A549 (cell line): ENCODE data around the gene GLRX2. TPM values are rescaled to one million over a fixed set of nuclear protein-coding genes. Genes with fewer than 3 reads are reported as not detected.
A peak's percentile ranks its signal among the peaks of the same experiment; 100 is the strongest.

Experiments
- ATAC-seq, 2 experiments: fragments of 200-7000 bp in 1 of 2; fragments of >200 bp in 1 of 2; cut with Nextera tagmentation in 1 of 2; cut with Tn5 transposase in 1 of 2; 3 replicates each; pipeline versions ENCODE4 v1.8.0 to v1.9.1; 2018 to 2020; ENCODE audit warnings: mild to moderate bottlenecking in 1 of 2, moderate library complexity in 1 of 2
- CTCF ChIA-PET: fragments of 300-600 bp; sonication (Branson Sonifier 250); formaldehyde crosslinking; extraction: SDS; loops from one replicate; lab custom pipeline; 2021; ENCODE audit warnings: antibody characterized with exemption, inconsistent platforms; lab: Yijun Ruan, JAX
- POLR2A ChIA-PET: fragments of 350-600 bp; formaldehyde crosslinking; extraction: SDS; loops from one replicate; lab custom pipeline; 2021; ENCODE audit warnings: antibody characterized with exemption, inconsistent platforms; lab: Yijun Ruan, JAX
- DNase-seq, 2 experiments: peaks; one replicate each; pipeline versions ENCODE4 v3.0.0 to v3.0.0-alpha.2; 2011 to 2016; ENCODE audit warnings: low read depth in 1 of 2, low spot score in 1 of 2
- FAIRE-seq: peaks from 2 replicates; lab custom pipeline; 2011; peaks lifted over from hg19 to GRCh38; lab: Jason Lieb, UNC
- H3K27ac ChIP-seq, 2 experiments: fragments of >200 bp; sonication (Bioruptor Twin); formaldehyde crosslinking; 3 replicates each; pipeline ENCODE4 v1.5.1; 2016 to 2017
- H3K4me1 ChIP-seq: fragments of >200 bp; sonication (Bioruptor Twin); formaldehyde crosslinking; 3 replicates; pipeline ENCODE4 v1.6.1; 2016
- H3K4me2 ChIP-seq: fragments of >200 bp; sonication (Bioruptor Twin); formaldehyde crosslinking; 3 replicates; pipeline ENCODE4 v1.6.1; 2016
- H3K4me3 ChIP-seq: fragments of >200 bp; sonication (Bioruptor Twin); formaldehyde crosslinking; 3 replicates; pipeline ENCODE4 v1.5.1; 2016
- H3K9me3 ChIP-seq: fragments of >200 bp; sonication (Bioruptor Twin); formaldehyde crosslinking; 3 replicates; pipeline ENCODE4 v1.6.1; 2016
- CHD4 ChIP-seq: fragments of 200-600 bp; sonication (generic); IDR thresholded peaks from 2 replicates; pipeline ENCODE4 v1.6.1; 2016; ENCODE audit warnings: antibody characterized with exemption, mild to moderate bottlenecking, borderline replicate concordance
- EHF ChIP-seq: fragments of 250-450 bp; sonication (Bioruptor Pico); IDR thresholded peaks from 2 replicates; pipeline ENCODE4 v1.5.0; 2020; ENCODE audit warnings: mild to moderate bottlenecking
- EHMT2 ChIP-seq: fragments of 200-600 bp; sonication (generic); IDR thresholded peaks from 2 replicates; pipeline ENCODE4 v1.6.1; 2016; ENCODE audit warnings: antibody characterized with exemption, low read depth, mild to moderate bottlenecking, moderate library complexity
- GATA3 ChIP-seq: IDR thresholded peaks from 2 replicates; pipeline ENCODE4 v1.6.1; 2012; ENCODE audit warnings: borderline replicate concordance
- KDM1A ChIP-seq: fragments of 200-600 bp; sonication (generic); IDR thresholded peaks from 2 replicates; pipeline ENCODE4 v1.6.1; 2016; ENCODE audit warnings: low read depth, mild to moderate bottlenecking
- REST ChIP-seq: fragments of 200-600 bp; sonication (generic); IDR thresholded peaks from 2 replicates; pipeline ENCODE4 v1.6.1; 2016; ENCODE audit warnings: antibody characterized with exemption, mild to moderate bottlenecking, moderate library complexity
- RFX5 ChIP-seq: fragments of 450-650 bp; IDR thresholded peaks from 2 replicates; pipeline ENCODE4 v1.7.1; 2014; ENCODE audit warnings: antibody characterized with exemption, mild to moderate bottlenecking, moderate library complexity
- SMC3 ChIP-seq: fragments of >200 bp; sonication (Bioruptor Twin); formaldehyde crosslinking; IDR thresholded peaks from 3 replicates; pipeline ENCODE4 v1.6.1; 2018; ENCODE audit warnings: inconsistent platforms
- SREBF2 ChIP-seq: fragments of 450-650 bp; IDR thresholded peaks from 2 replicates; pipeline ENCODE4 v1.6.1; 2014; ENCODE audit warnings: mild to moderate bottlenecking, moderate library complexity
- WGBS: methylation state at CpG from one replicate; pipeline ENCODE4 v1.1.6; 2017; ENCODE audit errors: missing lambda C conversion rate; 5-methylcytosine and 5-hydroxymethylcytosine counted together
- polyA plus RNA-seq, 4 experiments: library from polyadenylated mRNA; depleted of rRNA in 3 of 4; stranded (reverse); fragments of >200 nt; fragmentation: RNase III in 1 of 4; extraction: RNeasy Plus Mini Kit Qiagen cat#74134 plus additional on column Dnase treatment in 1 of 4; gene quantifications; 2 replicates in 3 of 4; 3 replicates in 1 of 4; pipeline ENCODE4 v1.2.3, GENCODE V29; 2011 to 2017
- TF ChIP-seq, protein P1 (sequence below): IDR thresholded peaks from 2 replicates; pipeline ENCODE4 v1.6.1; 2012
- TF ChIP-seq, protein P2 (sequence below): IDR thresholded peaks from 2 replicates; pipeline ENCODE4 v1.6.1; 2012
- TF ChIP-seq, protein P3 (sequence below): IDR thresholded peaks from 2 replicates; pipeline ENCODE4 v1.6.1; 2012; ENCODE audit warnings: low read depth, borderline replicate concordance

GLRX2 gene
- polyA plus RNA-seq, 2 of the 4 experiments (the other 2 are of a cell fraction), result 52.4 to 64.8 TPM

DNA sequence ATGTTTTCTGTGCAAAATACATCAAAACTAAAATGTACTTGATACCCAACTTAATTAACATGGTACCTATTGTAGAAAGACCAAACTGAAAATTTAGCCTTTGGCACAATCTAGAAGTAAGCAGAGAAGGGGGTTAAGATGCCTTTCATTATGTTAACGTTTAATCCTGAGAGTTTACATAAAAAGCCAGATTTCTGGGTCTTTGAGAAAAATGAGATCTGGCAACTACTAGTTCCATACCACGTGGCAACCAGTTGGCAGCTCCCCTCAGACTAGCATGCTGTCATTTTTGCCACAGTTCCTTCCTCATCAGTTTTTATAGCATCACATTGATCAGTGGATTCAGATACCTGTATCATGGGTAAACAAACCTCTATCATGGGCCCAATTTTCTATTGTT is 44.3 kb downstream of the GLRX2 start:
- 6% methylated on average over 2 of the region's 2 CpGs for WGBS
- ChIA-PET POLR2A (no interaction called here), CTCF (interaction anchor here (1.0 kb wide), 1 partner anchor 62 kb away, joined by 3 read pairs; no protein-coding TSS in a partner anchor)
- peaks cover 22% of the 10 kb centered on the region for H3K4me1 ChIP-seq
- no peak for ATAC-seq
- FAIRE-seq, result no peak
- peak overlapping the region; percentile 94 to 96; a peak in 5 of 6 replicates for H3K27ac ChIP-seq
- no peak for TF ChIP-seq KDM1A
- TF ChIP-seq, protein P1, sequence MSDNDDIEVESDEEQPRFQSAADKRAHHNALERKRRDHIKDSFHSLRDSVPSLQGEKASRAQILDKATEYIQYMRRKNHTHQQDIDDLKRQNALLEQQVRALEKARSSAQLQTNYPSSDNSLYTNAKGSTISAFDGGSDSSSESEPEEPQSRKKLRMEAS, result 0 out of 2 replicates have a peak, but pooled peaks have one; percentile 23
- peak overlapping the region; percentile 91 for H3K4me2 ChIP-seq
- H3K9me3 ChIP-seq, result 0 out of 3 replicates have a peak, but pooled peaks cover 4% of the 10 kb centered on the region
- DNase-seq, result peak in 1 of 2 experiments; percentile 13
- H3K4me3 ChIP-seq, result peak overlapping the region; percentile 82

DNA sequence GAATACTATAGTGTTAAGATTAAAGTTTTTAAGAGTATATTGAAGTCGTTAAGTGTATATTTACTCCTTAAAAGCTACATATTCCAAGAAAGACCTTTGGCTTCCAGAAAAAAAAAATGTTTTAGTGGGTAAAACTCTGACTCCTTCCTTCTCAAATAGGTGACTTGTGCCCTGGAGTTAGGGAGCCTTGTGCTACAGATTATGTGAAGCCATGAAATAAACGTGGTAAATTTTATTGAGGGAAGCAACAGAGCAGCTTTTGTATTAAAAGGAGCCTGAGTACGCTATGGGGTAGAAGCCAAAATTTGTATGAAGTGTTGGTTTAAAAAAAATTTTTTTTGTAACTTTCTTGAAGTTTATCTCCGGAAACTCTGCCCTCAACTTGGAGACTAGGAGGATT is 44.8 kb downstream of the GLRX2 start:
- TF ChIP-seq, protein P2, sequence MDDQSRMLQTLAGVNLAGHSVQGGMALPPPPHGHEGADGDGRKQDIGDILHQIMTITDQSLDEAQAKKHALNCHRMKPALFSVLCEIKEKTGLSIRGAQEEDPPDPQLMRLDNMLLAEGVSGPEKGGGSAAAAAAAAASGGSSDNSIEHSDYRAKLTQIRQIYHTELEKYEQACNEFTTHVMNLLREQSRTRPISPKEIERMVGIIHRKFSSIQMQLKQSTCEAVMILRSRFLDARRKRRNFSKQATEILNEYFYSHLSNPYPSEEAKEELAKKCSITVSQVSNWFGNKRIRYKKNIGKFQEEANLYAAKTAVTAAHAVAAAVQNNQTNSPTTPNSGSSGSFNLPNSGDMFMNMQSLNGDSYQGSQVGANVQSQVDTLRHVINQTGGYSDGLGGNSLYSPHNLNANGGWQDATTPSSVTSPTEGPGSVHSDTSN, result no peak
- ATAC-seq (no peak), FAIRE-seq (no peak), DNase-seq (no peak)
- Histone ChIP-seq H3K4me2 (peak overlapping the region; percentile 91), H3K9me3 (0 out of 3 replicates have a peak, but pooled peaks cover 4% of the 10 kb centered on the region), H3K27ac (peak overlapping the region; percentile 94 to 96), H3K4me3 (peak overlapping the region; percentile 82), H3K4me1 (peaks cover 22% of the 10 kb centered on the region)
- 21% methylated on average over 4 of the region's 4 CpGs for WGBS
- ChIA-PET POLR2A (interaction anchor here (0.7 kb wide), 1 partner anchor 10 kb away, joined by 5 read pairs; no protein-coding TSS in a partner anchor), CTCF (interaction anchor here (1.0 kb wide), 1 partner anchor 62 kb away, joined by 3 read pairs; no protein-coding TSS in a partner anchor)

- Histone ChIP-seq H3K4me1 (peaks cover 22% of the 10 kb centered on the region), H3K4me3 (peak overlapping the region; percentile 82), H3K9me3 (0 out of 3 replicates have a peak, but pooled peaks cover 4% of the 10 kb centered on the region)
- WGBS, result 4% methylated on average over 9 of the region's 9 CpGs
- POLR2A ChIA-PET, result interaction anchor here (0.7 kb wide), 1 partner anchor 10 kb away, joined by 5 read pairs; no protein-coding TSS in a partner anchor
- TF ChIP-seq RFX5 (no peak), CHD4 (no peak), SMC3 (no peak), REST (no peak; the same call in 1 of the 2 replicates), GATA3 (no peak), EHMT2 (no peak), EHF (CRISPR knock-in tag) (no peak), SREBF2 (no peak)
- TF ChIP-seq, protein P3, sequence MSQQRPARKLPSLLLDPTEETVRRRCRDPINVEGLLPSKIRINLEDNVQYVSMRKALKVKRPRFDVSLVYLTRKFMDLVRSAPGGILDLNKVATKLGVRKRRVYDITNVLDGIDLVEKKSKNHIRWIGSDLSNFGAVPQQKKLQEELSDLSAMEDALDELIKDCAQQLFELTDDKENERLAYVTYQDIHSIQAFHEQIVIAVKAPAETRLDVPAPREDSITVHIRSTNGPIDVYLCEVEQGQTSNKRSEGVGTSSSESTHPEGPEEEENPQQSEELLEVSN, result no peak
- TF ChIP-seq, all 56 proteins: peak for 0
- DNase-seq (no peak), ATAC-seq (no peak), FAIRE-seq (no peak)
- CTCF ChIA-PET, result no interaction called here
- Histone ChIP-seq H3K4me2 (peak overlapping the region; percentile 91), H3K27ac (peak overlapping the region; percentile 94 to 96)
Measured at GRCh38 chr1:193060115-193060403, 45.2 kb downstream of the GLRX2 start.
